ENCODE measurements around the gene ELF4.
"Not testable (repeated sequence)": the region's sequence is repeated elsewhere in the genome, so short reads cannot be mapped to it uniquely, and the experiment has no call there.

Gene ELF4

GRCh38 chrX:130110379-130111219 lies at the start of gene ELF4:
ELF4 (minus strand) TSS chrX:130110497; CDS start chrX:130081330, 29,167 bp downstream.
- peak; percentile 19 for DNase-seq

GRCh38 chrX:130159776-130160175 lies 49.5 kb upstream of the ELF4 start:
- DNase-seq, result no peak

DNA sequence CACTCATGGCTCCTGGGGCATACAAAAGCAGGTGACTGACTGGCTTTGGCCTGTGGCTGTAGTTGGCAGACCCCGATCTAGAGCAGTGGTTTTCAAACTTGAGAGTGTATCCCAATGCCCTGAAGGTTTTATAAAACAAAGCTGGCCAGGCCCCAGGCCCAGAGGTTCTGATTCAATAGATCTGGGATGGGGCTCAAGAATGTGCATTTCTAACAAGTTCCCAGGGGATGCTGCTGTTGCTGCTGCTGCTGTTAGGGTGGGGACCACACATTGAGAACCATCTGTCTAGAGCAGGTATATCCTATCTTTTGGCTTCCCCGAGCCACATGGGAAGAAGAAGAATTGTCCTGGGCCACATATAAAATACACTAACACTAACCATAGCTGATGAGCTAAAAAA lies 48.0 kb upstream of the ELF4 start:
- DNase-seq, result no peak

- no peak for DNase-seq
Observed at GRCh38 chrX:130155564-130155963, 45.3 kb upstream of the ELF4 start.

DNA sequence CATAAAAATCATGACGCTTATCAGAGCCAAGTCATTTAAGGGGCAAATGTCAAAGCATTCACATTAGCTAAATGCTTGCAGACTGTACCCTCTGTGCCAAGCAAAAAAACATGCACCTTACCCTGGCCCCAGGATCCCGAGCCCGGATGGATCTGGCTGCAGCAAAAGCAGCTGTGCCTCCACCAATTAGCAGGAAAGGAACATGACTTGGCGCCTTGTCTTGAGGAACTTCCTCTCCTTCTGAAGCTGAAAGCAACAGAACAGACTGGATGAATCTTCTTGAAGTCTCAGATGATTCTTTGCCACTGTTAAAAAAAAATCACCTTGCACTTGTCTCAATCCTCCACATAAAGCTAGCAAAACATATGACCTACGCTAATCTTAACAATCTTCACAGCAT lies 37.3 kb upstream of the ELF4 start:
- no peak for DNase-seq

DNA sequence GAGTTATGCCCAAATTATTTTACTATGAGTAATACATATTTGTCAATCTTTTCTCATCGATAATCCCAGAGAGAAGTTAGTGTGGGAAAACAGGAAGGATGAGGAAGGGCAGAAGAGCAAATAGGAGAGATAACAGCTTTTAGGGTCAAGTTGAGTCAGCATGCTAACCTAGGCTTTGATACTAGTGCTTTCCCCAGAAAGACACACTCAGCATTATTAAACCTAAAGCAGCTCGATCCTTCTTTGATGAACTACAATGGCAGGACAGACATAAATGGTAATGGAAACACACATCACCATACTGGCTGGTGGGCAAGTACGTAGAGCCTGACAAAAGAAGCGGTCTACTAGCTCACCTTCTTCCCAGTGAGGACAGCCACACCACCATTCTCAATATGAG lies 34.8 kb upstream of the ELF4 start:
- no peak for DNase-seq

- no peak for DNase-seq
Observed at GRCh38 chrX:130144509-130144908, 34.2 kb upstream of the ELF4 start.

DNA sequence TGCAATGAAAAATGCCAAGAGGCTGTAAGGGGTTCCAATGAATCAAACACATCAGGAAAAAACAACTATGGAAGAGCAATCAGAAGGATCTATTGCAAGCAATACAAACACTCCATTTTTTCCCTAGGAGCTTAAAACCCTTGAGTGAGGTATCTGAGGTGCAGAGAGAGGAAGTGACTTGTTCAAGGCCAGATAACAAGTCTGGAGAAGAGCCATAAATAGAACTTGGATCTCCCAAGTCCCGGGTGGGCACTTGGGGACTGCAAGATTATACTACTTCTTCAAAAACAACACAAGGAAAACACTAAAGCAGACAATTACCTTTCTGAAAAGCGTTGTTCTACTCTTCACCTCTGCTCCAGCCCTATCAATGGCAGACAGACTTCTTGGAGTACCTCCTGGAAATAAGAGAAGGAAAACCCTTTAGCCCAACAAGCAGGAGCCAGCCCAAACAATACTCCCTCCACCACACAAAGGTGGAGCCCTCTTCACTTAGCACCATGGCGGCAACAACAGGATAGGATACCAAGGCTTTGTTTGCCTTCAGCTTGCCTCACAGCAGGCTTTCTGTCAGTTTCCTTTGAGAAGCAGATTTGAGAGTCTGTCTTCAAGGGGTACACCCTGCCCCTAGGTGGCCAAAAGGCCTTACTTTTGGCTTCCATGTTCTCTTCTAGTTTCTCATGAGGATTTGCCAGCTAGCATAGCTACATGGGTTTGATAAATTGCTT lies 29.3 kb upstream of the ELF4 start:
- DNase-seq, result no peak

DNA sequence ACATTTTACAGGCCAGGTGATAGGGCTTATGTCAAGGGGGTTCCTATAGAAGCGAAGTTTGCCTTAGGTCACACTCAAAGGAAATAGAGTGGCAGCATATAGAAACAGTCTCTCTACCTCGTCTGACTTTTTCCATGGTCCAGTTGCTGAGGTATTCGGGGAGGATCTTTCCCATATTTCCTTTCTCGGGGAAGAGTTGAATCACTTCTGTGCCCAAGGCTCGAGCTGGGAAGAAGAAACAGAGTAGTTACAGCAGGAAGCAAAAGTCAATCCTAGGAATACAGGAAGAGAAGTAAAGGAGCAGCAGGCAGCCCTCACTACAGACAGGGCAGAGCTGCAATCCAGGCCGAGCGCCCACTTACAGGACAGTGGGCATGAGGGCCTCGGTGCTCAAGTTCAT lies 26.7 kb upstream of the ELF4 start:
- no peak for DNase-seq

GRCh38 chrX:130136496-130136895 lies 26.2 kb upstream of the ELF4 start:
- no peak for DNase-seq

DNA sequence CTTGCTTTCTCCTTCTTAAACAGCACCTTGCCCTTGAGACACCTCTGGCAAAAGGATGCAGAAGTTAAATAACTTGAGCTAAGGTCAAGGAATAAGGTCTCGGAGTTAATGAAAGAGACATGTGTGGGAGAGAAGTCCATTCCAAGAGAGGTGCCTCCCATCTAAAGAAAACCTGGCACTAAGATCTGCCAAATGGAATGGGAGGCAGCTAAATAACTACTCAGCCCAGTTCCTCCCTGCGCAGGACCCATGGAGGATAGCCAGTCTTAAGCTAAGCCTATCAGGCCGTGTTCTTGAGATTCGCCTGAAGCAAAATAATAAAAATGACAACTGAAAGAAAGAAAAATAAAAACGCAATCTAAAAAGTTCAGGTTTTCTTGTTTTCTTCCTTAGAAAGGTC lies 20.7 kb upstream of the ELF4 start:
- no peak for DNase-seq

DNA sequence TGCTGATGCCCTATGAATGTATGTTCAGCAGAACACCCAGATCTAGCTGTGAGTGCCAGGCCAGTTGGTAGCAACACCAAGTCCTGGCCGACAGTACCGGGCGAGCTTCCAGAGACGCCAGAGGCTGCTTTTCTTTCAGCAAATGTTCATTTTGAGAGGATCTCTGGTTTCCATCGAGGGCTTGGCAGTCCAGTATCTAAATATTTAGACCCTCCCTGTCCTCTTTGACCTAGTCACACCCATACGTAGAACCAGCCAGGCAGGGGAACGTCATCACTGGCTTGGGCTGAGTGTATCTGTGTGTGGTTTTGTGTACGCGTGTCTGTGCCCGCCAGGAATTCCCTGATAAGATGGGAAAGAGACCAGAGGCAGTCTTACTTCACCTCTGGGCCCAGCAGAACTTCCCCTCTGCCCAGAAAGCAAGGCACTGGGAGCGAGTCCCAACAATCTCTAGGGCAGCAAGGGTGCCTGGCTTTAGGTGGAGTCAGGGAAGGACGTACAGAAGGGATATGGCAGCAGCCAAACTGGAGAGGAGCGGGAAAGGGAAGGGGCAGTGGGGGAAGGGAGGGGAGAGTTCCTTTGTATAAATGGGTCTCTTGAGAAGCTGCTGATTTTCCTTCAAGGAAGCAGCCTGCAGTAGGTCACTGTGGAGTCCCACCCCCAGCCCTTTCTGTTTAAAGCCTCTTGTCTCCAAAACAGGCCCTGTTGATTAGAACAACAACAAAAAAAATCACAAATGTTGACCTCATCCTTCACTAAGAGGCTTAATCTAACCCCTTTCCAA lies 15.0 kb upstream of the ELF4 start:
- DNase-seq, result no peak

GRCh38 chrX:130124577-130124976 lies 14.3 kb upstream of the ELF4 start:
- no peak for DNase-seq

DNA sequence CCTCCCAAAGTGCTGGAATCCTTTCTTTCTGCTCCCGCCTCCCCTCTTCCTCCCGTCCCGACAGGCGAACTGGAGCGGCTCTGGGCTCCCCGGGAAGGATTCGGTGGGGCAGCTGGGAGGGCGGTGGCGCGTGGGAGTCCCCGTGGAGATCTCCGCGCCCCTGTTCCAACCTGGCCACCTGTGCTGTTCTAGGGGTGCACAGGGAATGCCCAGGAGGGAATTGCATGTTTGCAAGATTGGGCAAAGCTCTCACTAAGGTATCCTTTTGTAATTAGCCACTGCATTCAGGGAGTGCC lies 11.2 kb upstream of the ELF4 start:
- DNase-seq, result no peak

DNA sequence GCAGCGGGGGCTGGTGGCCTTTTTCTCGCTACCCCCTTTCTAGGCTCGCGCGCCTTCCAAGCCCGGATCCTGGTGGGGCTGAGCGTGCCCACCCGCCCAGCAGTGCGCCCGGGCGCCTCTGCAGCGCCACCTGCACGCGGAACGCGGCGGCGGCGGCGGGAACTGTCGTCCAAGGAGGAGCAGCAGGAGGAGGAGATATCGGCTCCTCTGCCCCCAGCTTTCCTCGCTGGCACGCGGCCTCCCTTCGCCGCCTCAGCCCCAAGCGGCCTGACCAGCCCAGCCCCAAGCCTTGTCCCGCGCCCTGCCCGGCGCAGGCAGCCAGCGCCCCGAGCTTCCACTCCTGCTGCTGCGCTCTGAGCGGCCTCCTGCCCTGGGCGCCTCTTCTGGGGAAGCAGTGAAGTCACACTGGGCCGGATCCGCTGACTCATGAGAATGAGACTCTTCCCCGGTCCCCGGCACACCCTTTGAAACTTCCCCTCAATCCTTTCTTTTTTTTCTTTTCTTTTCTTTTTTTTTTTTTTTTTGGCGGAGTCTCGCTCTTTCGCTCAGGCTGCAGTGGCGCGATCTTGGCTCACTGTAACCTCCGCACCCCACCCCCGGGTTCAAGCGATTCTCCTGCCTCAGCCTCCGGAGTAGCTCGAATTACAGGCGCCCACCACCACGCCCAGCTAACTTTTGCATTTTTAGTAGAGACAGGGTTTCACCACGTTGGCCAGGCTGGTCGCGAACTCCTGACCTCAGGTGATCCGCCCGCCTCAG lies 10.6 kb upstream of the ELF4 start:
- peak; percentile 40 for DNase-seq

GRCh38 chrX:130120321-130120731 lies 10.0 kb upstream of the ELF4 start:
- peak; percentile 26 for DNase-seq

GRCh38 chrX:130119312-130119898 lies 9.1 kb upstream of the ELF4 start:
- no peak for DNase-seq

- DNase-seq, result no peak
Observed at GRCh38 chrX:130118441-130119311, 8.4 kb upstream of the ELF4 start.

DNA sequence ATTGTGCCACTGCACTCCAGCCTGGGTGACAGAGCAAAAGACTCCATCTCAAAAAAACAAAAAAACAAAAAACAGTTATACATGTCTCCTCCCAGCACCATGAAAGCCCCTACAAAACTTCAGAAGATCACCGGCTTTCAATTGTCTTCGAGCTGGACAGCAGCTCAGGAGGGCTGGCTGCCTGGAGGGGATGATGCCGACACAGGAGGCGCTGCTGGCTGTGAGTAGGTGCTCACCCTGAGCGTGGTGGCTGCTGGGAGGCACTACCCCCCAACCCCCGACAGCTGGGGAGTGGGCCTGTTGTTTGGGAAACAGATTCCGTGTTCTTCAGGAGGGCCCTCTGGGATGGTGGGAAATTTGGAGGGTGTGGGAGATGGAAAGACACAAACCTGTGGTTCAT lies 6.9 kb upstream of the ELF4 start:
- DNase-seq, result no peak

GRCh38 chrX:130115119-130115885 lies 5.0 kb upstream of the ELF4 start:
- DNase-seq, result not testable (repeated sequence)

DNA sequence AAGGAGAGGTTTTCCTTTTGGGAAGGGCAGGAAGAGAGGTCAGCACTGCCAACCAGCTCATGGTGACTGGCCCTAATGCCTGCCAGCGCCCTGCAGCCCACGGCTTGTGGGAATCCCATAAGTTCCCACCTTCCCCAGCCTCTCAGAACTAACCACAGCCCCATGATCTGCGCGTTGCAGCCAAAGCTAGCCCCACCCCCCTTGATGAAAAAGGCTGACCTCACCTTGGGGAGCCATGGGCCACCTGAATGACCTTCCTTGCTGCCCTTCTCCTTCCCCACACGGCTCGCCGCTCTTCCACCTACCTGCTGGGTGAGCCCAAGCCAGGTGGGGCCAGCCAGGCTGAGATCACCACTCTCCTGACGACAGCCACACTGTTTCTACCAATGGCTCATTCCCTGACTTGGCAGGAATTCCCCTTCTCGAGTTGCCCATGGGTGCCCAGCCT lies 3.9 kb upstream of the ELF4 start:
- no peak for DNase-seq

Data from GF-D8 (cell line).